Measurements from ENCODE around the gene RHBDD2.
"Not testable (repeated sequence)": the region's sequence is repeated elsewhere in the genome, so short reads cannot be mapped to it uniquely, and the experiment has no call there.

Gene RHBDD2

GRCh38 chr7:75836798-75837197 is 42.0 kb upstream of the RHBDD2 start:
- Histone ChIP-seq H3K27me3 (ENCODE audit: insufficient read depth, low read length) (no peaks in the 10 kb centered on the region; the same call in 1 of the 2 replicates), H3K4me3 (ENCODE audit: low read depth, low read length, poor library complexity, severe bottlenecking) (no peak overlapping the region), H3K9ac (ENCODE audit: low read length) (no peak overlapping the region), H3K4me2 (ENCODE audit: low read length) (no peak overlapping the region), H3K4me1 (ENCODE audit: insufficient read depth, low read length, severe bottlenecking) (no peaks in the 10 kb centered on the region), H3K36me3 (ENCODE audit: insufficient read depth, low read length) (no peaks in the 10 kb centered on the region), H2AFZ (ENCODE audit: low read length) (no peak overlapping the region), H3K9me2 (ENCODE audit: low read depth, low read length) (no peaks in the 10 kb centered on the region), H3F3A (ENCODE audit: insufficient read depth, low read length) (no peaks in the 10 kb centered on the region), H4K20me1 (ENCODE audit: insufficient read depth, low read length) (no peaks in the 10 kb centered on the region), H3K9me3 (ENCODE audit: low read length) (no peaks in the 10 kb centered on the region), H3K27ac (ENCODE audit: low read depth, low read length, poor library complexity, severe bottlenecking) (no peak overlapping the region), H3K79me2 (ENCODE audit: insufficient read depth, low read length) (no peaks in the 10 kb centered on the region)
- no peak for TF ChIP-seq CTCF (IDR thresholded peaks at IDR 0.05; ENCODE audit: low read length)
- no peak for TF ChIP-seq EZH2 (IDR thresholded peaks at IDR 0.05; ENCODE audit: borderline replicate concordance, low read length)

- H3K27me3 ChIP-seq (ENCODE audit: insufficient read depth, low read length); H3K4me2 ChIP-seq (ENCODE audit: low read length); H3K9ac ChIP-seq (ENCODE audit: low read length); H3K4me3 ChIP-seq (ENCODE audit: low read depth, low read length, poor library complexity, severe bottlenecking); H3K27ac ChIP-seq (ENCODE audit: low read depth, low read length, poor library complexity, severe bottlenecking); H2AFZ ChIP-seq (ENCODE audit: low read length); H3K9me2 ChIP-seq (ENCODE audit: low read depth, low read length); H3K4me1 ChIP-seq (ENCODE audit: insufficient read depth, low read length, severe bottlenecking); H3F3A ChIP-seq (ENCODE audit: insufficient read depth, low read length); H3K36me3 ChIP-seq (ENCODE audit: insufficient read depth, low read length); H4K20me1 ChIP-seq (ENCODE audit: insufficient read depth, low read length); H3K79me2 ChIP-seq (ENCODE audit: insufficient read depth, low read length); H3K9me3 ChIP-seq (ENCODE audit: low read length): not testable (repeated sequence)
Measured at GRCh38 chr7:75838281-75838930, 40.4 kb upstream of the RHBDD2 start.

DNA sequence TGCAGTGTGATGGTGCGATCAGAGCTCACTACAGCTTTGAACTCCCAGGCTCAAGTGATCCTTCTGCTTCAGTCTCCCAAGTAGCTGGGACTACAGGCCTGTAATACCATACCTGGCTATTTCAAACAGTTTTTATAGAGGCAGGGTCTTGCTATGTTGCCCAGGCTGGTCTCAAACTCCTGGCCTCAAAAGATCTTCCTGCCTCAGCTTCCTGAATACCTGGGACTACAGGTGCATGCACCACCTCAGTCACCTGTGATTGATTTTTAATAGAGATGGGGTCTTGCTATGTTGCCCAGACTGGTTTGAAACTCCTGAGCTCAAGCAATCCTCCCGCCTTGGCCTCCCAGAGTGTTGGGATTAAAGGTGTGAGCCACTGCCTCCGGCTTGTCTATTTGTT is 38.8 kb upstream of the RHBDD2 start:
- no peak overlapping the region for H3K4me2 ChIP-seq (ENCODE audit: low read length)
- H3K27me3 ChIP-seq (ENCODE audit: insufficient read depth, low read length), result no peaks in the 10 kb centered on the region; the same call in 1 of the 2 replicates
- no peaks in the 10 kb centered on the region for H3K9me2 ChIP-seq (ENCODE audit: low read depth, low read length)
- TF ChIP-seq EZH2 (IDR thresholded peaks at IDR 0.05; ENCODE audit: borderline replicate concordance, low read length) (no peak), CTCF (IDR thresholded peaks at IDR 0.05; ENCODE audit: low read length) (no peak)
- no peak overlapping the region for H3K4me3 ChIP-seq (ENCODE audit: low read depth, low read length, poor library complexity, severe bottlenecking)
- H3K27ac ChIP-seq (ENCODE audit: low read depth, low read length, poor library complexity, severe bottlenecking), result no peak overlapping the region
- H3K9me3 ChIP-seq (ENCODE audit: low read length), result no peaks in the 10 kb centered on the region
- no peaks in the 10 kb centered on the region for H3K36me3 ChIP-seq (ENCODE audit: insufficient read depth, low read length)
- no peak overlapping the region for H3K9ac ChIP-seq (ENCODE audit: low read length)
- no peaks in the 10 kb centered on the region for H4K20me1 ChIP-seq (ENCODE audit: insufficient read depth, low read length)
- H3K4me1 ChIP-seq (ENCODE audit: insufficient read depth, low read length, severe bottlenecking), result no peaks in the 10 kb centered on the region
- H2AFZ ChIP-seq (ENCODE audit: low read length), result no peak overlapping the region
- no peaks in the 10 kb centered on the region for H3F3A ChIP-seq (ENCODE audit: insufficient read depth, low read length)
- no peaks in the 10 kb centered on the region for H3K79me2 ChIP-seq (ENCODE audit: insufficient read depth, low read length)

DNA sequence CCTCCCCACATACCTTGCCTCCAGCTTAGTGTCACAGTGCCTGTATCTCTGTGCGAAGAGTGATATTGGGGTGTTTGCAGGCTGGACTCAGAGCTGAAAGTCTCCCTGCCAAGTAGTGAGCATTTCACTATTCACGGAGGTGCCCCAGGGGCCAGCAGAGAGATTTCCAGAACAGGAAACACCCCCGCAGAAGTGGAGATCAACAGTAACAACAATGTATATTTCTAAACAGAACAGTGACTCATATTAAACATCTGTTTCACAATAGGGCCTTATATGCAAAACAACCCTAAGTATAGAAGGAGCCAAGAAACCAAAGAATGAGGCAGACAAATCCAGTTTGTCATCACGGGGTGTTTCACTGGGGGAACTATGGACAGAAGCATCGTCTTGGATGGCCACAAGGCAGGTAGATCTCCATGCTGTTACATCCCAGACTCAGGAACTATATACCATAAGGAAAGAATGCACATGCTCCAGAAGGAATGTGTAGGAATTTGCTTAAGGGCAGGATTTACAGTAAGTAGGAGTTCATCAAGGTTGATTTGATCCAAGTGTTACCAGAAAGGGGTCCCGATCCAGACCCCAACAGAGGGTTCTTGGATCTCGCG is 35.9 kb upstream of the RHBDD2 start:
- Histone ChIP-seq H2AFZ (ENCODE audit: low read length) (no peak overlapping the region), H3K4me2 (ENCODE audit: low read length) (no peak overlapping the region), H3K79me2 (ENCODE audit: insufficient read depth, low read length) (no peaks in the 10 kb centered on the region)

More for the DNA sequence above, 35.9 kb upstream of the RHBDD2 start:
- no peaks in the 10 kb centered on the region for H3K9me3 ChIP-seq (ENCODE audit: low read length)
- H3K9ac ChIP-seq (ENCODE audit: low read length), result no peak overlapping the region
- no peaks in the 10 kb centered on the region for H3F3A ChIP-seq (ENCODE audit: insufficient read depth, low read length)
- H3K36me3 ChIP-seq (ENCODE audit: insufficient read depth, low read length), result no peaks in the 10 kb centered on the region
- H3K27ac ChIP-seq (ENCODE audit: low read depth, low read length, poor library complexity, severe bottlenecking), result no peak overlapping the region
- H3K4me1 ChIP-seq (ENCODE audit: insufficient read depth, low read length, severe bottlenecking), result no peaks in the 10 kb centered on the region
- H3K4me3 ChIP-seq (ENCODE audit: low read depth, low read length, poor library complexity, severe bottlenecking), result no peak overlapping the region
- H3K9me2 ChIP-seq (ENCODE audit: low read depth, low read length), result no peaks in the 10 kb centered on the region
- no peaks in the 10 kb centered on the region for H4K20me1 ChIP-seq (ENCODE audit: insufficient read depth, low read length)
- TF ChIP-seq EZH2 (IDR thresholded peaks at IDR 0.05; ENCODE audit: borderline replicate concordance, low read length), result no peak
- no peak for TF ChIP-seq CTCF (IDR thresholded peaks at IDR 0.05; ENCODE audit: low read length)
- no peaks in the 10 kb centered on the region for H3K27me3 ChIP-seq (ENCODE audit: insufficient read depth, low read length)

Measured in OCI-LY1 (cell line).